Renal cortical epithelial cell (primary cell): ENCODE data around the gene MED25. TPM values are rescaled to one million over a fixed set of nuclear protein-coding genes. Genes with fewer than 3 reads are reported as not detected.
A peak's percentile ranks its signal among the peaks of the same experiment; 100 is the strongest.

Experiments used
- DNase-seq: peaks from one replicate; pipeline ENCODE4 v3.0.0-alpha.2; 2011; ENCODE audit warnings: low read depth
- total RNA-seq: library from RNA; depleted of rRNA; stranded (reverse); fragments of >200 nt; gene quantifications from 2 replicates; pipeline ENCODE4 v1.2.3, GENCODE V29; 2014

Gene MED25
- total RNA-seq: 18.8 and 66.7 TPM in 2 replicates

GRCh38 chr19:49817964-49818648, at the start of gene MED25:
Gene MED25 (plus strand): TSS chr19:49818289. CDS start chr19:49818342, 53 bp downstream.
- DNase-seq: peak; percentile 71

GRCh38 chr19:49770529-49770928, 47.6 kb upstream of the MED25 start:
- DNase-seq: no peak

- DNase-seq: peak; percentile 60
Observed at GRCh38 chr19:49771674-49772139, 46.4 kb upstream of the MED25 start.

- no peak for DNase-seq
Observed at GRCh38 chr19:49772850-49773432, 45.1 kb upstream of the MED25 start.

GRCh38 chr19:49773663-49774350, 44.3 kb upstream of the MED25 start:
- no peak for DNase-seq

GRCh38 chr19:49774969-49775368, 43.1 kb upstream of the MED25 start:
- no peak for DNase-seq

- no peak for DNase-seq
Observed at GRCh38 chr19:49775742-49776370, 42.2 kb upstream of the MED25 start.

GRCh38 chr19:49776371-49776764, 41.7 kb upstream of the MED25 start:
- DNase-seq: no peak

GRCh38 chr19:49779731-49780555, 38.1 kb upstream of the MED25 start:
- no peak for DNase-seq

- DNase-seq: no peak
Observed at GRCh38 chr19:49780861-49781260, 37.2 kb upstream of the MED25 start.

GRCh38 chr19:49781394-49781793, 36.7 kb upstream of the MED25 start:
- no peak for DNase-seq

GRCh38 chr19:49782515-49782914, 35.6 kb upstream of the MED25 start:
- no peak for DNase-seq

- peak; percentile 72 for DNase-seq
Observed at GRCh38 chr19:49786376-49786820, 31.7 kb upstream of the MED25 start.

GRCh38 chr19:49787746-49788145, 30.3 kb upstream of the MED25 start:
- no peak for DNase-seq

GRCh38 chr19:49788857-49789256, 29.2 kb upstream of the MED25 start:
- no peak for DNase-seq

- no peak for DNase-seq
Observed at GRCh38 chr19:49790866-49791265, 27.2 kb upstream of the MED25 start.

- no peak for DNase-seq
Observed at GRCh38 chr19:49791776-49792445, 26.2 kb upstream of the MED25 start.

- DNase-seq: no peak
Observed at GRCh38 chr19:49792829-49793560, 25.1 kb upstream of the MED25 start.

- DNase-seq: peak; percentile 63
Observed at GRCh38 chr19:49793561-49793840, 24.6 kb upstream of the MED25 start.

GRCh38 chr19:49795615-49796014, 22.5 kb upstream of the MED25 start:
- DNase-seq: no peak
